HFFc6 (cell line): ENCODE results near the gene STK11. TPM values are rescaled to one million over a fixed set of nuclear protein-coding genes. Genes with fewer than 3 reads are reported as not detected.
A peak's percentile ranks its signal among the peaks of the same experiment; 100 is the strongest.

Experiments used
- DNase-seq: peaks from one replicate; pipeline ENCODE4 v3.0.0-alpha.2; 2018
- H3K27ac Mint-ChIP-seq: 2 replicates; pipeline ENCODE4 v1.8.0; 2020; ENCODE audit warnings: mild to moderate bottlenecking, mixed read lengths
- H3K27me3 Mint-ChIP-seq: 2 replicates; pipeline ENCODE4 v1.8.0; 2021; ENCODE audit warnings: mild to moderate bottlenecking, moderate library complexity, mixed read lengths; ENCODE audit not compliant: insufficient read depth
- H3K36me3 Mint-ChIP-seq: 2 replicates; pipeline ENCODE4 v1.8.0; 2021; ENCODE audit warnings: low read depth, mixed read lengths
- H3K4me1 Mint-ChIP-seq: 2 replicates; pipeline ENCODE4 v1.8.0; 2020; ENCODE audit warnings: low read depth, mixed read lengths
- H3K4me3 Mint-ChIP-seq: 2 replicates; pipeline ENCODE4 v1.8.0; 2020; ENCODE audit warnings: mild to moderate bottlenecking, moderate library complexity, mixed read lengths
- H3K9me3 Mint-ChIP-seq: 2 replicates; pipeline ENCODE4 v1.8.0; 2020; ENCODE audit warnings: mild to moderate bottlenecking, mixed read lengths
- total RNA-seq, 6 experiments: library from RNA; stranded (reverse); fragmentation: NEBNext Ultra II Directional; extraction: Animal tissue kit (Norgen Biotek cat#: 25700); gene quantifications; 2 replicates in 1 of 6; 3 replicates in 5 of 6; pipeline ENCODE4 v1.2.3, GENCODE V29; 2021
- TF ChIP-seq, protein P1 (sequence below): fragments of 200-600 bp; sonication (generic); IDR thresholded peaks from 2 replicates; pipeline ENCODE4 v1.5.0; 2021; ENCODE audit warnings: antibody characterized with exemption, mild to moderate bottlenecking

The STK11 gene
- total RNA-seq, 6 experiments from 2014 or later: 52.9 to 59.1 (median 56.7) TPM

DNA sequence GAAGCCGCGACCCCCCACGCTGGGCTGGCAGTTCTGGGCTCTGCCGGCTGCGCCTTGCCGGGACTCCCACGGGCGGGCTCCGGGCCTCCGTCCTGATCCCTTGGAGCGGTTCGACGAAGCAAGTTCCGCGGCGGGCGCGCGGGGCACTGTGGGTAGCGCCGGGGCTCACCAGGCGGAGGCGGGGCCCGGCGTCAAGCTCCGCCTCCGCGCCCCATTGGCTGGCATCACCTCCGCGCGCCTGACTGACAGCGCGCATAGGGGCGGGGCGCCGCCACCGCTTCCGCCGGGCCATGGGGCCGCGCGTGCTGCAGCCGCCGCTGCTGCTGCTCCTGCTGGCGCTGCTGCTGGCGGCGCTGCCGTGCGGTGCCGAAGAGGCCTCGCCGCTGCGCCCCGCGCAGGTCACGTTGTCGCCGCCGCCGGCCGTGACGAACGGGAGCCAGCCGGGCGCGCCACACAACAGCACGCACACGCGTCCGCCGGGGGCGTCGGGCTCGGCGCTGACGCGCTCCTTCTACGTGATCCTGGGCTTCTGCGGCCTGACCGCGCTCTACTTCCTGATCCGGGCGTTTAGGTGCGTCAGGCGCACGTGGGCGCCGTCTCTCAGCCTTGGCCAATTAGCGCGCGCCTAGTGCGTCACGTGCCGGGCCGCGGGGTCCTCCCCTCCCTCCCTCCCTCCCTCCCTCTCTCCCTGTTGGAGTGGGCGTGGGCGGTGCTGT, 69.8 kb downstream of the STK11 start, which contains the start of gene FAM174C:
Gene FAM174C (plus strand): TSS at position 271 of the 716 bp plus-strand sequence. CDS start 20 bp downstream, at position 291.
- DNase-seq: peak; percentile 96
- peak within 1 kb of the TSS; percentile 79 for H3K4me3 Mint-ChIP-seq
- H3K27ac Mint-ChIP-seq: peak within 1 kb of the TSS; percentile 83
- H3K36me3 Mint-ChIP-seq: peaks cover 44% of the 10 kb centered on the region
- peaks cover 48% of the 10 kb centered on the region for H3K4me1 Mint-ChIP-seq
- no peaks in the 10 kb centered on the region for H3K9me3 Mint-ChIP-seq
- H3K27me3 Mint-ChIP-seq: peaks cover 12% of the 10 kb centered on the region
- TF ChIP-seq, protein P1, sequence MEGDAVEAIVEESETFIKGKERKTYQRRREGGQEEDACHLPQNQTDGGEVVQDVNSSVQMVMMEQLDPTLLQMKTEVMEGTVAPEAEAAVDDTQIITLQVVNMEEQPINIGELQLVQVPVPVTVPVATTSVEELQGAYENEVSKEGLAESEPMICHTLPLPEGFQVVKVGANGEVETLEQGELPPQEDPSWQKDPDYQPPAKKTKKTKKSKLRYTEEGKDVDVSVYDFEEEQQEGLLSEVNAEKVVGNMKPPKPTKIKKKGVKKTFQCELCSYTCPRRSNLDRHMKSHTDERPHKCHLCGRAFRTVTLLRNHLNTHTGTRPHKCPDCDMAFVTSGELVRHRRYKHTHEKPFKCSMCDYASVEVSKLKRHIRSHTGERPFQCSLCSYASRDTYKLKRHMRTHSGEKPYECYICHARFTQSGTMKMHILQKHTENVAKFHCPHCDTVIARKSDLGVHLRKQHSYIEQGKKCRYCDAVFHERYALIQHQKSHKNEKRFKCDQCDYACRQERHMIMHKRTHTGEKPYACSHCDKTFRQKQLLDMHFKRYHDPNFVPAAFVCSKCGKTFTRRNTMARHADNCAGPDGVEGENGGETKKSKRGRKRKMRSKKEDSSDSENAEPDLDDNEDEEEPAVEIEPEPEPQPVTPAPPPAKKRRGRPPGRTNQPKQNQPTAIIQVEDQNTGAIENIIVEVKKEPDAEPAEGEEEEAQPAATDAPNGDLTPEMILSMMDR: peak; percentile 20; the same call in 1 of the 2 replicates

GRCh38 chr19:1275976-1276627, 70.5 kb downstream of the STK11 start:
- Mint-ChIP-seq H3K4me3 (peak overlapping the region; percentile 79), H3K27ac (peak overlapping the region; percentile 83), H3K9me3 (no peaks in the 10 kb centered on the region), H3K4me1 (peaks cover 42% of the 10 kb centered on the region), H3K27me3 (peaks cover 12% of the 10 kb centered on the region), H3K36me3 (peaks cover 38% of the 10 kb centered on the region)
- TF ChIP-seq, protein P1: no peak
- DNase-seq: no peak

DNA sequence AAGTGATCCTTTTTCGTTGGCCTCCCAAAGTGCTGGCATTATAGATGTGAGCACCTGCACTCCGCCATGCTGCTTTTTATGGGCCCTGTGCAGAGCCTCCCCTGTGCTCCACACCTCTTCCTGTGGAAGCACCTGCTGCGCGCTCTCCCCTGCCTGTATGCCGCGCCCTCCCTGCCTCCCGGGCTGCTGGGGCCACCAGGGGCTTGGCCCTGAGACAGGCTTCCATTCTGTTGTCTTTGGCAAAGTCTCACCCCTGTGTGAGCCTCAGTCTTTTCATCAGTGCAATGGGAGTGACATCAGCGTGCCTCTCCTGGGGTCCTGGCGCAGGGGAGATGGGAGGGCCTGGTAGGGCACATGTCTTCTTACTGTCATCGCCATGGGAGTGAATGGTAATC, 71.0 kb downstream of the STK11 start:
- Mint-ChIP-seq H3K36me3 (peaks cover 33% of the 10 kb centered on the region), H3K27me3 (peaks cover 12% of the 10 kb centered on the region), H3K9me3 (no peaks in the 10 kb centered on the region), H3K4me3 (peak overlapping the region; percentile 79), H3K4me1 (peaks cover 36% of the 10 kb centered on the region), H3K27ac (peak overlapping the region; percentile 83)
- DNase-seq: no peak
- TF ChIP-seq, protein P1: no peak

- Mint-ChIP-seq H3K36me3 (peaks cover 28% of the 10 kb centered on the region), H3K27ac (peak overlapping the region; percentile 83), H3K4me1 (peaks cover 34% of the 10 kb centered on the region), H3K27me3 (peaks cover 14% of the 10 kb centered on the region), H3K4me3 (peak overlapping the region; percentile 79), H3K9me3 (no peaks in the 10 kb centered on the region)
- DNase-seq: no peak
- TF ChIP-seq, protein P1: no peak
These were observed 71.5 kb downstream of the STK11 start for GRCh38 chr19:1277061-1277460.

Other genes with a start within 250 kb of the STK11 start
- 10 to 100 TPM; 47.5 to 55.8 (median 51.3) TPM for gene WDR18, start 221.4 kb upstream of the STK11 start, total RNA-seq
- gene GRIN3B, start 205.4 kb upstream of the STK11 start, total RNA-seq: under 1 TPM; 0.34 to 0.66 (median 0.41) TPM
- gene TMEM259, start 184.7 kb upstream of the STK11 start, total RNA-seq: 100 to 1,000 TPM; 127 to 164 (median 149) TPM
- gene RNU6-2, start 184.3 kb upstream of the STK11 start, total RNA-seq: not detected
- gene CNN2, start 179.2 kb upstream of the STK11 start, total RNA-seq: 100 to 1,000 TPM; 483 to 579 (median 507) TPM
- 1 to 10 TPM; 4.6 to 8.1 (median 6.6) TPM for gene ABCA7, start 165.7 kb upstream of the STK11 start, total RNA-seq
- gene ARHGAP45, start 138.6 kb upstream of the STK11 start, total RNA-seq: under 1 TPM; 0.28 to 0.74 (median 0.60) TPM
- 100 to 1,000 TPM; 224 to 289 (median 250) TPM for gene POLR2E, start 110.4 kb upstream of the STK11 start, total RNA-seq
- 100 to 1,000 TPM; 193 to 237 (median 223) TPM for gene GPX4, start 101.8 kb upstream of the STK11 start, total RNA-seq
- gene SBNO2, start 31.5 kb upstream of the STK11 start, total RNA-seq: 10 to 100 TPM; 33.7 to 49.8 (median 41.5) TPM
- 10 to 100 TPM in 1 of 6 experiments, 1 to 10 TPM in 5; 7.6 to 12.7 (median 8.6) TPM for gene CBARP, start 32.2 kb downstream of the STK11 start, total RNA-seq
- gene ATP5F1D, start 36.0 kb downstream of the STK11 start, total RNA-seq: 100 to 1,000 TPM; 190 to 243 (median 217) TPM
- 10 to 100 TPM; 58.4 to 73.3 (median 67.4) TPM for gene MIDN, start 42.8 kb downstream of the STK11 start, total RNA-seq
- gene CIRBP, start 63.6 kb downstream of the STK11 start, total RNA-seq: 100 to 1,000 TPM; 160 to 243 (median 190) TPM
- 10 to 100 TPM; 54.2 to 77.6 (median 63.8) TPM for gene FAM174C, start 69.8 kb downstream of the STK11 start, total RNA-seq
- not detected for gene EFNA2, start 80.1 kb downstream of the STK11 start, total RNA-seq
- gene NDUFS7, start 178.1 kb downstream of the STK11 start, total RNA-seq: 100 to 1,000 TPM in 2 of 6 experiments, 10 to 100 TPM in 4; 91.9 to 105 (median 97.6) TPM
- 10 to 100 TPM; 55.2 to 71.3 (median 67.7) TPM for gene GAMT, start 195.8 kb downstream of the STK11 start, total RNA-seq
- gene DAZAP1, start 201.8 kb downstream of the STK11 start, total RNA-seq: 100 to 1,000 TPM in 4 of 6 experiments, 10 to 100 TPM in 2; 87.2 to 109 (median 103) TPM
- gene RPS15, start 232.6 kb downstream of the STK11 start, total RNA-seq: 1,000 to 10,000 TPM; 1,047 to 1,358 (median 1,277) TPM
- under 1 TPM; 0.18 to 0.47 (median 0.32) TPM for gene APC2, start 244.3 kb downstream of the STK11 start, total RNA-seq